GM19468 (cell line): ENCODE results near the gene FIBIN.
"Not testable (repeated sequence)": the region's sequence is repeated elsewhere in the genome, so short reads cannot be mapped to it uniquely, and the experiment has no call there.

ENCODE experiments used
- ATAC-seq: cut with Tn5 transposase; IDR thresholded peaks from one replicate; pipeline ENCODE4 v1.9.1; 2021; ENCODE audit warnings: mild to moderate bottlenecking, moderate library complexity, moderate number of reproducible peaks; ENCODE audit not compliant: unreplicated experiment; ENCODE audit errors: extremely low read depth

Gene FIBIN

DNA sequence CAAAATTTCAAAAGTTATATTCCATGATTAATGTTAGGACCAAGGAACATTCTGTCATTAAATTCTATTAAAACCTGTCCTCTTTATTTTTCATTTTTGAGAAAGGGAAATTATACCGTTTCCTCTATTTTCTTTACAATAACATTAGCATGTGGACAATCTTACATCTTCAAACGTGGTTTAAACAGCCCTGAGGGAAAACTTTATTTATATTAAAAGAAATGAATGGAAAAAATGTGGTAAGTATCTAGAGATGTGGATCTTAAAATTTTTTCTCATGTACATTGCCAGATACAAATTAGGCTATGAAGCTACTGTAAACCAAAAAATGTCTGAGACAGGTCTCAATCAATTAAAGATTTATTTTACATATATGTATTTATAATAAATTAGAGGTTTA is 18.9 kb upstream of the FIBIN start:
- no peak for ATAC-seq

DNA sequence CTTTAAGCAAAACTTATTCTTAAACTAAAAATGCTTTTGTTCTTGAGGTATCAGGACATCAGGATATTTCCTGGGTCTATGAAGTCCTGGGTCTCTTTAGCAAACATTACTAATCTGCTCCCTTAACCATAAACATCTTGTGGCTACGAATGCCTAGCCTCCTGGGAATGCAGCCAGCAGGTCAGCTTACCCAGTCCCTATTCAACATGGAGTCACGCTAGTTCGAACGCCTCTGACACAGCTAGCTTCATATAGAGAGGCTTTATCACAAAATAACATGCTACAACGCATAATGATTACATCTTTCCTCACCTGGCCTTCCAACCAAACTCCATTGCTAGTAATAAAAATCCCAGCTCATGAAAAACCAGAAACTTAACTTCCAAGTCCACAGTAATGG is 17.5 kb upstream of the FIBIN start:
- no peak for ATAC-seq

DNA sequence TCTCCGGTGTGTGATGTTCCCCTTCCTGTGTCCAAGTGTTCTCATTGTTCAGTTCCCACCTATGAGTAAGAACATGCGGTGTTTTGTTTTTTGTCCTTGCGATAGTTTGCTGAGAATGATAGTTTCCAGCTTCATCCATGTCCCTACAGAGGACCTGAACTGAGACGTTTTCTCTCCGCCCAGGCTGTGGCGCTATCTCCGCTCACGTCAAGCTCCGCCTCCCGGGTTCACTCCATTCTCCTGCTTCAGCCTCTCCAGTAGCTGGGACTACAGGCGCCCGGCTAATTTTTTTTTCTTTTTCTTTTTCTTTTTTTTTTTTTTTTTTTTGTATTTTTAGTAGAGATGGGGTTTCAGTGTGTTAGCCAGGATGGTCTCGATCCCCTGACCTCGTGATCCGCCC is 16.7 kb upstream of the FIBIN start:
- not testable (repeated sequence) for ATAC-seq

DNA sequence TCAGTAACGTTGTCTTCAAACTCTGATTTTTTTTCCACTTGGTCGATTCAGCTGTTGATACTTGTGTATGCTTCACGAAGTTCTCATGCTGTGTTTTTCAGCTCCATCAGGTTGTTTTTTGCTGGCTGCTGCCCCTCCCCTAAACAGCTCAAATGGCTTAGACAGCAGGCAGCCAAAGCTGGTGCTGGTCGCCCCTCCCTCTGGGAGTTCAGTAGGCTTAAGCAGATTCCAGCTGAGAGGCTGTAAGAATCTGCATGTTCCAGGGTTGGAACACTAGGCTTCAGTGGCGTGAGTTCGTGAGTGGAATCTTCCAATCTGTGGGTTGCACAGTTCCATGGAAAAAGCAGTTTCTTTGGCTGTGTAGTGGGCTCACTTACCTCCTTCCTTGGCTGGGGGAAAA is 10.3 kb upstream of the FIBIN start:
- ATAC-seq, result no peak

DNA sequence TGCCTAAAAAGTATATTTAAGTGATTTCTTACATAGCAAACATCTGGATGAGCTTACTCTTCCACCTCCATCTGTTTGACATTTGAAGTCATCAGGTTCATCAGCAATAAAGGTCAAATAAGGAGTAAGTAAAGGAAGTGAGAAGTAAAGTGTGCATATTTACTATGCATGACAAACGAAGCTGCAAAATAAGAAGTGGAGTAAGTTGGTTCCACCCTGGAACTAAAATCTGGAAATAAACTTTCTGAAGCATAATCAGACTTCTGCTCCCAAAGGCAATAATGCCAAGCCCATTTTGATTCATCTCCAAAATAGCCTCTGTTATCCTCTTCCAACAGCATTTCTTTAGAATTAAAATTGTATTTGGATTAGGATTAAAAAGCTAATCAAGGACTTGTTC is 8.4 kb upstream of the FIBIN start:
- ATAC-seq, result no peak

DNA sequence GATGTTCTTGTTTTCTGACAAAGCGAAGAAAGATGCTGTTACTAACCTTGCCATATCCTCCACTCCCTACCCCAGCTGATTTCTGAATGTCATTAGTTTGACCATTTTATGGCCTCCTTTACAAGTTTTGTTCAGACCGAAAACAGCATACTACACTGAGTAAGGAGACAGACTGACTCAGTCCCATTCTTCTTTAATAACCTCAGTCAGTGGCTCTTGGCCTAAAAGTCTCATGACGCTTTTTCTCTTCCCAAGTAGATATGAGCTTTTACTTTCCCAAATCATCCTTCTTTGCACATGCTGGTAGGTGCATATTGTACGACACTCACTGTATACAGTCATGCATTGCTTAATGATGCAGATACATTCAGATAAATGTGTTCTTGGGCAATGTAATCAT is 8.0 kb upstream of the FIBIN start:
- no peak for ATAC-seq

DNA sequence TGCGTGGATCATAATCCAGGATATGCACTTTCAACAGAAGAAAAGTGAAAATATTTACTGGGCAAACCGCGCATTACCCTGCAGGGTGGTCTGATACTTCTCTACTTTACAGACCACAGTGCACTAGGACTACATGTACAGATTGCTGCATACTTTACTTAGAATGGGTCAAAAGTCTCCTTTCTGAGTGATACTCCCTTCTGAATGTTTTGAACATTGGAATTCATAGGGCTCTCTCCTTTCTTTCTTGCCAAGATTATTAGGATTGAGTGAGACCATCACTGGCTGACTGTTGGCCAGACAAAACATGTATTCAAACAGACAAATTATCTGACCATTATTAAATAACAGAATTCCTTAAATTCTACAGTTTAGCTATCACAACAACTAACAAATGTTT is 6.6 kb upstream of the FIBIN start:
- ATAC-seq, result no peak

DNA sequence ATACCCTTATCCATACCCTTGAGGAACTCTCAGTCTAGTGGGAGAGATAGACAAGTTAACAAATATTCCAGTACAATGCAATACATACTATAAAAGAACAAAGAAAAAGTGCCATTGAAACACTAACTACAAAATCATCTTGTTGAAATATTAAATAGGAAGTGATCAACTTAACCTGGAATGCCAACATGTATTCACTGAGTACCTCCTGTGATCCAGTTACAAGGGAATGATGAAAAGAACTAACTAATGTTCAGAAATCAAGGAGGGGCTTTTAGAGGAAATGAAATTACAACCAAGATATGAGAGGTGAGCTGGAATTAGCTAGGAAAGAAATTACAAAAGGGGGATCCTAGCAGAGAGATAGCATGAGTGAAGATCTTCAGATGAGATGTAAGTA is 6.2 kb upstream of the FIBIN start:
- no peak for ATAC-seq

DNA sequence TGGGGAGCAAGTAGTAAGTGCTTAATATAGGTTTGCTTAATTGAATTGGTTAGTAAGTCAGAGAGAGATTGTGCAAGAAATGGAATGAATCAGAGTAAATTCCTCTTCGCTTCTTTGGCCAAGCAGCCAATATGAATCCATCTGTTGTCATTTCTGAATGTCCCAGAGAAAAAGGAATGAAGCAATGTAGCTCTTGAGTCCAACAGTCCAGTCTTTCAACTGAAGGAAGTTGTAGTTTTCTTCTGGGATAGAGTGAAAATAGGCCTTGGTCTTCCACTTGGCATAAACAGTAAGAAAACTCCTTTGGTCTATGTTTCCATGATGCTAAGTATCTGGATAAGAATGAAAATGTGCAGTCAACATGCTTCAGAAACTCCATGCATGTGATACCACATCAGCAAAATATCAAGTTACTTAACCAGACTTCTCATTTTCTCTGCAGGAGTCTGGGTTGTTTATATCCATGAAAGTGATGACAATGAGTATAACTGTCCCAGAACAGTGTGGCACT is 1.8 kb upstream of the FIBIN start:
- ATAC-seq, result no peak

DNA sequence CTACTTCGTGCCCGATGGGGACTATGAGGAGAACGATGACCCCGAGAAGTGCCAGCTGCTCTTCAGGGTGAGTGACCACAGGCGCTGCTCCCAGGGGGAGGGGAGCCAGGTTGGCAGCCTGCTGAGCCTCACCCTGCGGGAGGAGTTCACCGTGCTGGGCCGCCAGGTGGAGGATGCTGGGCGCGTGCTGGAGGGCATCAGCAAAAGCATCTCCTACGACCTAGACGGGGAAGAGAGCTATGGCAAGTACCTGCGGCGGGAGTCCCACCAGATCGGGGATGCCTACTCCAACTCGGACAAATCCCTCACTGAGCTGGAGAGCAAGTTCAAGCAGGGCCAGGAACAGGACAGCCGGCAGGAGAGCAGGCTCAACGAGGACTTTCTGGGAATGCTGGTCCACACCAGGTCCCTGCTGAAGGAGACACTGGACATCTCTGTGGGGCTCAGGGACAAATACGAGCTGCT is 751 bp downstream of the FIBIN start:
- no peak for ATAC-seq

DNA sequence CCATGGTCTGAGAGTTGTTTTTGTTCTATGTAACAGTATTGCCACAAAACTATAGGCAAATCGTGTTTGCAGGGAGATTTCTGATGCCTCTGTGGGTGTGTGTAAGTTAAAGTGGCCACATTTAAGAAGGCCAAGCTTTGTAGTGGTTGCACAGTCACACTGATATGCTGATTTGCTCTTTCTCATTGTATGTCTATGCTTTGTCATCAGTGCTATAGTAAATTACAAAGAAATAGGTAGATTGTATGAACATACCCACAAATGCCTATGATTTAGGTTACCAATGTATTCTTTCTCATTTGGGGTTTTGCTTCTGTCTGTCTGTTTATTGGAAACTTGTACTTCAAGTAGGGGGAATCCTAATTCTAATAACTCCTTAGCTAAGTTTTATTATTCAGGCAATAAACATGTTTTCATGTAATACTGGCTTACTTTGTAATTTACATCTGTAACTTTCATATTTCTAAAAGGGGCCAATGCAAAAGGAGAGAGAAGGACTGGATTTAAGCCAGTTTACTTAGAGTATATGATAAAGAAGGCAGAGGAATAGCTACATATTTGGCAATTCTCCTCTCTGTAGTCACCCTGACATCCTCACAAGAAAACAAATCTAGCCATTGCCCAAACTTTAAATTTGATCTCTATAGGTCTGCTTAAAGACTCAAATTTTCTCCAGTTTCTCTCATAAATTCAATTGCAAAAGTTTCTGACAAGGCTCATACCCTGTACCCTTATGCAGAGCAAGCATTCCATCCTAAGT is 2.0 kb downstream of the FIBIN start:
- ATAC-seq, result no peak

DNA sequence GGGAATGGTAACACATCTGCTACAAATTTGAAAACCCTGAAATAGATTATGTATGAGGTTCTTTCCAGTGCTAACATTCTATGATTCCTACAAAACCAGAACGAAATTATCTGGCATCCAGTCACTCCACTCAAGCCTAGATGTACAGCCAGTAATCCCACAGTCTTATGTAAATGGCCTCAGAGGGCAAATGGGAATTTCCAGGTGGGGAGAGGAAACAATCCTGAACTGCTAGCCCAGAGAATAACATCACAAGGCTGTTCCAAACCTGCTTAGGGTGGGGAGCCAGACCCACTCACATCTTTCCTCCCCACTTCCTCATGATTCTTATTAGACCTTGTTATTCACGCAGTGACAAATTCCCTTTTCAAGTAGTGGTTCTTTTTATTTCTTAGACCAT is 3.5 kb downstream of the FIBIN start:
- ATAC-seq, result no peak

DNA sequence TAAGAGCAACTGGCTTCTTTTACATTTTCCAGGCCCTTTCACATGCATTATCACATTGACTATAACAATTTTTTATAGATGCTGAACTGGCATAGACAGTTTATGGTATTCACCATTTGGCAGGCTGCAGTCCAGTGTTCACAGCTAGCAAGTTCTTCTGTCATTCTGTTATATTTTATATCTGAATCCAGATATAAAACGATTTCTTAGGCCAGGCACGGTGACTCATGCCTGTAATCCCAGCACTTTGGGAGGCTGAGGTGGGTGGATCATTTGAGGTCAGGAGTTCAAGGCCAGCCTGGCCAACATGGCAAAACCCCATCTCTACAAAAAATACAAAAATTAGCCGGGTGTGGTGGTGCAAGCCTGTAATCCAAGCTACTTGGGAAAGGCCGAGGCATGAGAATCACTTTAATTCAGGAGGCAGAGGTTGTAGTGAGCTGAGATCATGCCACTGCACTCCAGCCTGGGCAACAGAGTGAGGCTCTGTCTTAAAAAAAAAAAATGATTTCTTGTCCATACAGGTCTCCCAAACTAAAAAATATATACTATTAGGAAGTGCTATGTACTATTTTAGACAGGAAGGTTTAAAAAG is 7.3 kb downstream of the FIBIN start:
- not testable (repeated sequence) for ATAC-seq

DNA sequence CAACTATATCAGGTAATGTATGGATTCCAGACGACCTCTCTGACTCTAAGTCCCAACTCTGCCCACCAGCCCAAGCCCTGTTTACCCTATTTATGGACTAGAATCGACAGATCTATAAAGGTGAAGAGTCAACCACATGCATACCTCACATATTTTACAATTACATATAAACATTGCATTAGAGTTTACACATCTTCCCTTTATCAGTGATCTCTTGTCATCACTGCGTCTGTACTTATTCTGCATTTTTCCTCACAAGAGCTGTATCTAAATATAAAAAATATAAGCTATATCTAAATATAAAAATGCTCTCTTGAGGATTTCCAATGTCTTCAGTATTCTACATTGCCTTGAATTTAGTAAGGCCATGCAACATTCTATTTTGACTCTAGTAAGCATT is 8.5 kb downstream of the FIBIN start:
- ATAC-seq, result no peak

DNA sequence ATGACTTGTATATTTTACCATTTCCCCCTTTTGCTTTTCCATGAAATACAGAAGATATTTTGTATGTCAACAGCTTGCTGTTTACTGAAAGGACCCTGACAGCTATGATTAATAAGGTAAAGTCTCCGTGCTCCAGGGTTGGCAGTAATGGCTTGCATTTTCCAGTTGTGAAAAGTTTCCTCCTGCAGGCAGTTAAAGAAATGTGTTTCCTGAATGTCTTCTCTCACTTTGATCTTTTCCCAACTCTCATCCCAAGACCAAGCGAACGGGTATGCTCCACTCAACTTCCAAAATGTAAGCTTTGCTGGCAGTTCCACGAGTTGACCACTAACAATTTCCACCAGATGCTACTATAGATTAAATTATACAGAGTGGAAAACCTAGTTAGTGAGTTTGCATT is 8.9 kb downstream of the FIBIN start:
- ATAC-seq, result no peak

DNA sequence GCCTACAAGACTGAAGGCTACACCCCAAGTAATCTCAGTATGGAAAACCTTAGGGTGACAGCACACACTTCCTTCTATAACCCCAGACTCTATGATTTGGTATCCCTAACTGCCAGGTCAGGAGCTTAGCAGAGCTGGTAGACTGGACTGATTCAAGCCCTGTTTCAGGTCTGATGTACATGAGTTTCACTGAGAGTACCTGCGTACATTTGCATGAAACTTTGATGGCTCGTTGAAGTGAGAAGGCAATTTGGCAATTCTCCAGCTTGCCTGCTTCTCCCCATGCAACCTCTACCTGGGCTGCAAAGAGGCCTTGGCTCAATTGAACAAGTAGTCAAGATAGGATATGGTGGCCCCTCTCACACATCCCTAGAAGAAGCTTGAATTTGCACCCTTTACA is 10.2 kb downstream of the FIBIN start:
- ATAC-seq, result no peak

DNA sequence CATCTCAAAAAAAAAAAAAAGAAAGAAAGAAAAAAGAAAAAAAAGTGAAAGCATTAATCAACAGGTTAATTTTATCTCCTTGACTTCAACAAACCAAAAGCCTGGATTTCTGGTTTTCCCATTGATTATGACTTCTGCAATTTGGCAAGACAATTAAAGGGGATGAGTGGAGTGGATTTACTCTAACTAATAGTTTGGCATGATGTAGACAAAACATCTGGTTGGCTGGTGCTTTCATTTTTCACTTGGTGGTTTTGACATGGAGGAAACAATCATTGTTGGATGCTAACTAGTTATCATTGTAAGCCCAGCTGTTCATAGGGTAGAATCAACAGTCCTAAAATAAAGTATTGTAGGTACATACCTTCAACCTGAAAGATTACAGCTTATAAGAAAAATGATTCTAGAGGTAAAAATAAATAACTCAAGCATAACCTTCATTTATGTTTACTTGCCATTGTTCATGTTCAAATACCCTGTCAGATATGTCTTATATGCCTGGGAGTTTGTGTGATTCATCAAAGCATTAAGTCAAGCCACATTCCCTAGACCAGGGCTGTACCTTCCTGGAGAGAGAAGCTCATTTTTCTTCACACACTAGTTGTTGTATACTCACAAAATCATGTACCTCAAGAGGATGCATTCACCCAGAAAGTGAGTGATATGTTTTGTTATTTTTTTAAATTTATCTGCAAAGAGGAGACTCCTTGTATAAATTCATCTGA is 15.1 kb downstream of the FIBIN start:
- ATAC-seq, result no peak

DNA sequence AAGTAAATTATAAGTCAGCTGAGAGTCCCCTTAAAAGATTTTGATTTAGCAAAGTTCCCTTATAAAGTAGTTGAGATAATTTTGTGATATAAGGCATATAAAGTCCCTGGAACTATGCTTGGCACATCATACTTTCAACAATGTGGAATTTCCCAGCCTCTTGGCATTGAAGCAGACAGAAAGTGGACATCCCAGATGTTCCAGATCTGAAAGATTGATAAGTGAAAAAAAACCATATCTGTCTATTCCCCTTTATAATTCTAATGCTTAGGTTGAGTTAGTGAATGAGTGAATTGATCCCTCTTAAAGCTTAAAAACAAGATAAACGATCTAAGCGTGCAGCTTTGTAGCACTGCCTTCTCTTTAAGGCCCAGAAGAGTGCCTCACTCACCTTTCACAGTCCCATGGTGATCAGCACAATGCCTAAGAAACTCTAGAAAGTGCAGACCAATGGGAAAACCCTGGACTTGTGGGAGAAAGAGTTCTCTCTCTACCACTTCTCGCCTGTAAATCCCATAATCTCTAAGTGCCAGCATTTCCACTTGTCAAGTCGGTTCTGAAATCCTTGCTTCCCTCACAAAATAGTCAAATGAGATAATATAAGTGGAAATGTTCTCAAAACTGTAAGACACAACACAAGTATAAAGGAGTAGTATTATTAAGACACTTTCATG is 17.8 kb downstream of the FIBIN start:
- no peak for ATAC-seq

DNA sequence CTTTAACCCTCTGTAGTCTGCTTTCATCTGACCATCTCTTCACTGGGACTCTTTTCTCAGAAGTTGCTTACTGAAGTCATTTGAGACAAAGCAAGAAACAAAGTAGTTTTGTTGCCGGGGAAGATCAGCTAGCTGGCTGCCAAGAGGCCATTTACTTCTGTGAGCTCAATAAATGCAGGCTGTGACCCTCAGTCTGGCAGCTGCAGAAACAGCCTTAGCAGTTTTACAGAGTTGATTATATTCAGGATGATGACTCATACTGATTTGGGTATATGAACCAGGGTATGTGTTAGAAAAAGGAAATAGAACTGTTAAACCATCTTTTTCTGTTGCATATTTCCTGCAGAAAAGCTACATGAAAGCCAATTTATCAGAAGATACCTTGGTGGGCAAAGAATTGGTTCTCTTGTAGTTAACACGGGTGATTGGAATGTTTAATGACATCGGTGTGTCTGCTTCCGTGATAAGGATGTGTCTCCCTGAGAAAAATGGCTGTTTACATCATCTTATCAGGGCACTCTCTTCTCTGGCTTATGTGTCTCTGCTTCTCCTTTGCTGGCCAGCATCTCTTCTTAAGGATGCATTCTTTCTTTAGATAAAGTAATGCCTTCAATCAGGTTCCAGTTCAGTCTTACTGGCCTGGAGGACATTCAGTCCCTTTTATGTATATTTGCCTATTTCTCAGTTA is 18.5 kb downstream of the FIBIN start:
- ATAC-seq, result no peak

DNA sequence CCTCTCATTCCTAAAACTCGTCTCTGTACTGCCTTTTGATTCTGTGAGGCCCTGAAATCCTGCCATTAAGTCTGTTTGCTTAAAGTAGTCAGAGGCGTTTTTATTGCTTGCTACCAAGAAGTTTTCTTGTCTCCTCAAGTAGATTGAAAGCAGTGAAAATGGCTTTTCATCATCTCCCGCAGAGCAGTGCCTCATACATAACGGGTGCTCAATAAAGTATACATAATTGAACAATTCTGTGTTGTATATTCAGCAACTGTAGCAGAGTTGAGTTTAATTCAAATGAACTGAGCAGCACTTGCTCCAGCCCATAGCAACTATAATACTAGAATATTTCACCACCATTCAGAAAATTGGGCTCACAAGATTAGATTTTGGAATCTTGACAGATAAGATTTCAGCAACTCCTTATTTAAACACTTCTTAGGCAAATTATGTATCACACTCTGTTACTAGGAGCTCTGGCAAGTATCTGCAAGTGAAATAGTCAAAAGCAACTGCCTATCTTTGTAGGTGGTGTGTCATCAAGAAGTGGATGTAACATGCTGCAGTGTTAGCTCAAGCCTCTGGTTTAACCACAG is 20.0 kb downstream of the FIBIN start:
- ATAC-seq, result no peak
